Endothelial cell of umbilical vein (primary cell): ENCODE data around the gene SP2.

Experiments
- CTCF ChIP-seq, 2 donors: IDR thresholded peaks; 1 replicate in 1 of 2; 2 replicates in 1 of 2; pipeline ENCODE4 v1.5.1; 2011; ENCODE audit warnings: low read length in 2 of 2, mild to moderate bottlenecking in 2 of 2, moderate library complexity in 2 of 2, control low read depth in 1 of 2, inconsistent platforms in 1 of 2, low read depth in 1 of 2; ENCODE audit not compliant: insufficient read depth in 1 of 2; ENCODE audit errors: extremely low read depth in 1 of 2
- EZH2 ChIP-seq: IDR thresholded peaks from 2 replicates; pipeline ENCODE4 v1.6.1; 2012; ENCODE audit warnings: borderline replicate concordance, low read depth, mild to moderate bottlenecking, moderate library complexity, low read length, inconsistent platforms; ENCODE audit not compliant: severe bottlenecking
- FOS ChIP-seq: IDR thresholded peaks from 2 replicates; pipeline ENCODE4 v1.6.1; 2011; ENCODE audit warnings: mild to moderate bottlenecking, low read length, moderate library complexity, borderline replicate concordance; ENCODE audit not compliant: insufficient read depth
- MAX ChIP-seq: IDR thresholded peaks from 2 replicates; pipeline ENCODE4 v1.6.1; 2011; ENCODE audit not compliant: insufficient read depth, insufficient read length
- MYC ChIP-seq: IDR thresholded peaks from one replicate; pipeline ENCODE4 v1.6.1; 2011; ENCODE audit warnings: mild to moderate bottlenecking, low read depth, low read length
- POLR2A ChIP-seq: IDR thresholded peaks from 2 replicates; pipeline ENCODE4 v1.6.1; 2012; ENCODE audit warnings: low read depth, mild to moderate bottlenecking, control low read depth, low read length
- POLR2AphosphoS5 ChIP-seq: IDR thresholded peaks from 2 replicates; pipeline ENCODE4 v1.6.1; 2012; ENCODE audit warnings: low read depth, mild to moderate bottlenecking, control low read depth, low read length, moderate library complexity; ENCODE audit not compliant: insufficient read depth

- TF ChIP-seq POLR2AphosphoS5 (no peak), CTCF (IDR thresholded peaks at IDR 0.05; ENCODE audit: extremely low read depth in 1 of 2, insufficient read depth in 1 of 2, low read depth in 1 of 2, low read length in 2 of 2) (no peak), POLR2A (no peak), MAX (no peak), FOS (no peak), MYC (no peak), EZH2 (no peak)
Measured at GRCh38 chr17:47899643-47900042, 3.6 kb downstream of the SP2 start.
